Germinal center (tissue), 1 donor: ENCODE measurements around the gene CAMK4.

Experiments
- DNase-seq: peaks from one replicate; pipeline ENCODE4 v3.0.0; 2012; ENCODE audit warnings: mixed read lengths, low spot score

The CAMK4 gene

GRCh38 chr5:111537141-111538024 lies 313.2 kb downstream of the CAMK4 start:
- DNase-seq, result no peak
